ENCODE results near the gene GYS2. TPM values are rescaled to one million over a fixed set of nuclear protein-coding genes. Genes with fewer than 3 reads are reported as not detected.

The GYS2 gene
- total RNA-seq, 1 experiment from 2014 or later: not detected

- H3K4me2 ChIP-seq (ENCODE audit: low read depth, low read length, poor library complexity, severe bottlenecking): no peak overlapping the region
- H3K36me3 ChIP-seq (ENCODE audit: insufficient read depth, low read length): no peaks in the 10 kb centered on the region
- no peak for DNase-seq
- H3K9me2 ChIP-seq (replicated peaks; ENCODE audit: insufficient read depth, low read length): no peaks in the 10 kb centered on the region
- H3K79me2 ChIP-seq (ENCODE audit: low read length): no peaks in the 10 kb centered on the region
- H3K9me3 ChIP-seq (ENCODE audit: low read length): no peaks in the 10 kb centered on the region
- no peak overlapping the region for H2AFZ ChIP-seq (ENCODE audit: low read length)
- no peaks in the 10 kb centered on the region for H3K27me3 ChIP-seq (ENCODE audit: low read length)
- H3K9ac ChIP-seq (ENCODE audit: low read length): no peak overlapping the region
- no peak overlapping the region for H3K4me3 ChIP-seq (ENCODE audit: low read length)
- H4K20me1 ChIP-seq (ENCODE audit: insufficient read depth, low read depth, low read length): no peaks in the 10 kb centered on the region
- no peak overlapping the region for H3K27ac ChIP-seq (ENCODE audit: low read length)
- no peaks in the 10 kb centered on the region for H3K4me1 ChIP-seq (ENCODE audit: low read length)
Measured at GRCh38 chr12:21545557-21545956, 59.1 kb downstream of the GYS2 start.

GRCh38 chr12:21543151-21543550, 61.5 kb downstream of the GYS2 start:
- H3K4me1 ChIP-seq (ENCODE audit: low read length): no peaks in the 10 kb centered on the region
- H3K9ac ChIP-seq (ENCODE audit: low read length): no peak overlapping the region
- no peaks in the 10 kb centered on the region for H3K27me3 ChIP-seq (ENCODE audit: low read length)
- H3K36me3 ChIP-seq (ENCODE audit: insufficient read depth, low read length): no peaks in the 10 kb centered on the region
- no peaks in the 10 kb centered on the region for H4K20me1 ChIP-seq (ENCODE audit: insufficient read depth, low read depth, low read length)
- no peaks in the 10 kb centered on the region for H3K9me2 ChIP-seq (replicated peaks; ENCODE audit: insufficient read depth, low read length)
- H2AFZ ChIP-seq (ENCODE audit: low read length): no peak overlapping the region
- H3K4me2 ChIP-seq (ENCODE audit: low read depth, low read length, poor library complexity, severe bottlenecking): no peak overlapping the region
- no peak for DNase-seq
- no peaks in the 10 kb centered on the region for H3K9me3 ChIP-seq (ENCODE audit: low read length)
- H3K79me2 ChIP-seq (ENCODE audit: low read length): no peaks in the 10 kb centered on the region
- H3K27ac ChIP-seq (ENCODE audit: low read length): no peak overlapping the region
- no peak overlapping the region for H3K4me3 ChIP-seq (ENCODE audit: low read length)

DNA sequence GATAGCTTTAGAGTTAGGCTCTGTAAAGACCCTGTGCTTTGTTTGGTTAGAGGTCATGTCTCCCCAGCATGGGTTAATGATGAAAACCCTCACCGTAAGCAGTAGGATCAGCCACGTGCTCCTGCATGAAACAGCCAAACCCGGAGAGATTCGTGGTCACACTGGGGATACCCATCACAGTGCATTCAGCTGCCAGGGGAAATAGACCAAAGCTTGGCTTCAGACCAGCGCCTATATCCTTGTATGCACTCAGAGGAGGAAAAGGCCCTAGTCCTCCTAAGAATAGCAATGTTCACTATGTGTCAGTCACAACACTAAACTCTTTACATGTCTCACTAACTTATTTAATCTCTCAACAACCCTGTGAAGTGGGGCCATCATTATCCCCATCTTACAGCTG, 62.2 kb downstream of the GYS2 start:
- no peak for DNase-seq
- Histone ChIP-seq H2AFZ (ENCODE audit: low read length) (no peak overlapping the region), H3K9me3 (ENCODE audit: low read length) (no peaks in the 10 kb centered on the region), H3K36me3 (ENCODE audit: insufficient read depth, low read length) (no peaks in the 10 kb centered on the region), H3K79me2 (ENCODE audit: low read length) (no peaks in the 10 kb centered on the region), H3K9me2 (replicated peaks; ENCODE audit: insufficient read depth, low read length) (no peaks in the 10 kb centered on the region), H3K27ac (ENCODE audit: low read length) (no peak overlapping the region), H4K20me1 (ENCODE audit: insufficient read depth, low read depth, low read length) (no peaks in the 10 kb centered on the region), H3K27me3 (ENCODE audit: low read length) (no peaks in the 10 kb centered on the region), H3K4me1 (ENCODE audit: low read length) (no peaks in the 10 kb centered on the region), H3K4me3 (ENCODE audit: low read length) (no peak overlapping the region), H3K9ac (ENCODE audit: low read length) (no peak overlapping the region), H3K4me2 (ENCODE audit: low read depth, low read length, poor library complexity, severe bottlenecking) (no peak overlapping the region)

- no peak overlapping the region for H3K9ac ChIP-seq (ENCODE audit: low read length)
- no peaks in the 10 kb centered on the region for H4K20me1 ChIP-seq (ENCODE audit: insufficient read depth, low read depth, low read length)
- H3K4me1 ChIP-seq (ENCODE audit: low read length): no peaks in the 10 kb centered on the region
- no peak overlapping the region for H2AFZ ChIP-seq (ENCODE audit: low read length)
- no peak overlapping the region for H3K27ac ChIP-seq (ENCODE audit: low read length)
- no peak for DNase-seq
- no peak overlapping the region for H3K4me3 ChIP-seq (ENCODE audit: low read length)
- no peaks in the 10 kb centered on the region for H3K9me3 ChIP-seq (ENCODE audit: low read length)
- H3K4me2 ChIP-seq (ENCODE audit: low read depth, low read length, poor library complexity, severe bottlenecking): no peak overlapping the region
- H3K9me2 ChIP-seq (replicated peaks; ENCODE audit: insufficient read depth, low read length): no peaks in the 10 kb centered on the region
- H3K36me3 ChIP-seq (ENCODE audit: insufficient read depth, low read length): no peaks in the 10 kb centered on the region
- no peaks in the 10 kb centered on the region for H3K27me3 ChIP-seq (ENCODE audit: low read length)
- no peaks in the 10 kb centered on the region for H3K79me2 ChIP-seq (ENCODE audit: low read length)
Measured at GRCh38 chr12:21541773-21542172, 62.9 kb downstream of the GYS2 start.

DNA sequence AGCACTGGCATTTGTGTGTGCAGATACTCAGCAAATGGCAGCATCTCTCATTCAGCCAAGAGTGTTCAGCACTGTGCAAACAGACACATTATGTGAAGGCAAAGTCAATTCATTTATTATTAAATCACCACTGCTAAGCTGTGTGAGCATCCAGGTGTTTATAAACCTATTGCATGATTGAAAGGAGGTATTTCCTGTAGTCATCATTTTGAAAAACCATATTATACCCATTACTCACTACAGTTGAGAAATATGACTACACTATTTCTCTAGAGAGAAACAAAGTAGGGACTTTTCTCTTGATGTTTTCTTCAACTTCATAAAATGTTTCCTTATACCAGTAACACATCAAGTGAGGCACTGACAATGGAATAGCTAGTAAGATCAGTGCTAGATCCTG, 64.8 kb downstream of the GYS2 start:
- no peak overlapping the region for H2AFZ ChIP-seq (ENCODE audit: low read length)
- no peaks in the 10 kb centered on the region for H3K9me3 ChIP-seq (ENCODE audit: low read length)

GRCh38 chr12:21538061-21538653, 66.5 kb downstream of the GYS2 start:
- Histone ChIP-seq H3K4me3 (ENCODE audit: low read length) (no peak overlapping the region), H3K79me2 (ENCODE audit: low read length) (no peaks in the 10 kb centered on the region)

More for the DNA sequence above, 64.8 kb downstream of the GYS2 start:
- no peaks in the 10 kb centered on the region for H3K36me3 ChIP-seq (ENCODE audit: insufficient read depth, low read length)
- no peak overlapping the region for H3K27ac ChIP-seq (ENCODE audit: low read length)
- no peak overlapping the region for H3K4me2 ChIP-seq (ENCODE audit: low read depth, low read length, poor library complexity, severe bottlenecking)
- H3K79me2 ChIP-seq (ENCODE audit: low read length): no peaks in the 10 kb centered on the region
- no peak overlapping the region for H3K4me3 ChIP-seq (ENCODE audit: low read length)
- no peak for DNase-seq
- H3K27me3 ChIP-seq (ENCODE audit: low read length): no peaks in the 10 kb centered on the region
- H3K9ac ChIP-seq (ENCODE audit: low read length): no peak overlapping the region
- H3K4me1 ChIP-seq (ENCODE audit: low read length): no peaks in the 10 kb centered on the region
- no peaks in the 10 kb centered on the region for H4K20me1 ChIP-seq (ENCODE audit: insufficient read depth, low read depth, low read length)
- no peaks in the 10 kb centered on the region for H3K9me2 ChIP-seq (replicated peaks; ENCODE audit: insufficient read depth, low read length)

DNA sequence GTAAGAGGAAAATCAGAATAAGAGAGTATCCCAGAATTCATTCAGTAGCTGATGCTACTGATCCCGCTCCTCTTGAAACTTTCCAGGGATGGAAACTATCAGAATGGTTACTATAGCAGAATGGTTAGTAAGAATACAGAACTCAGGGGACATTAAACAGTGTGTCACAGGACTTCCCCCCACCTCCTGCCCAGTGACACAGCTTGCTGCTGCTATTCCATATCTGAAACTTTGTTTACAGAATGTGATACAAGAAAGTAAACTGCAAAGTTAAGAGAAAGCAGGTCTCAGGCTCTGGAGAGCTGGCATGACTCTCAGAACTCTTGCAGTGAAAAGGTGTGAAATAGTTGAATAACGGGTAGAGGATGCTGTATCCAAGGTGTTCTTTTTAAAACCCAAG, 75.2 kb downstream of the GYS2 start:
- no peak overlapping the region for H3K27ac ChIP-seq (ENCODE audit: low read length)
- H3K79me2 ChIP-seq (ENCODE audit: low read length): peaks cover 8% of the 10 kb centered on the region
- peaks cover 37% of the 10 kb centered on the region for H3K36me3 ChIP-seq (ENCODE audit: insufficient read depth, low read length)
- no peak overlapping the region for H3K4me3 ChIP-seq (ENCODE audit: low read length)
- no peaks in the 10 kb centered on the region for H3K9me2 ChIP-seq (replicated peaks; ENCODE audit: insufficient read depth, low read length)
- DNase-seq: no peak
- H2AFZ ChIP-seq (ENCODE audit: low read length): no peak overlapping the region
- peak overlapping the region; percentile 97 for H3K4me2 ChIP-seq (ENCODE audit: low read depth, low read length, poor library complexity, severe bottlenecking)
- H3K4me1 ChIP-seq (ENCODE audit: low read length): peaks cover 47% of the 10 kb centered on the region
- no peaks in the 10 kb centered on the region for H3K27me3 ChIP-seq (ENCODE audit: low read length)
- H3K9ac ChIP-seq (ENCODE audit: low read length): no peak overlapping the region
- H4K20me1 ChIP-seq (ENCODE audit: insufficient read depth, low read depth, low read length): peaks cover 12% of the 10 kb centered on the region; the same call in 1 of the 2 replicates
- H3K9me3 ChIP-seq (ENCODE audit: low read length): 0 out of 2 replicates have a peak, but pooled peaks cover under 1% of the 10 kb centered on the region

More at GRCh38 chr12:21538061-21538653, 66.5 kb downstream of the GYS2 start:
- Histone ChIP-seq H3K4me2 (ENCODE audit: low read depth, low read length, poor library complexity, severe bottlenecking) (no peak overlapping the region), H2AFZ (ENCODE audit: low read length) (no peak overlapping the region), H3K36me3 (ENCODE audit: insufficient read depth, low read length) (no peaks in the 10 kb centered on the region), H3K4me1 (ENCODE audit: low read length) (no peaks in the 10 kb centered on the region), H4K20me1 (ENCODE audit: insufficient read depth, low read depth, low read length) (no peaks in the 10 kb centered on the region), H3K27ac (ENCODE audit: low read length) (no peak overlapping the region), H3K9ac (ENCODE audit: low read length) (no peak overlapping the region), H3K27me3 (ENCODE audit: low read length) (no peaks in the 10 kb centered on the region), H3K9me3 (ENCODE audit: low read length) (no peaks in the 10 kb centered on the region), H3K9me2 (replicated peaks; ENCODE audit: insufficient read depth, low read length) (no peaks in the 10 kb centered on the region)
- DNase-seq: no peak

DNA sequence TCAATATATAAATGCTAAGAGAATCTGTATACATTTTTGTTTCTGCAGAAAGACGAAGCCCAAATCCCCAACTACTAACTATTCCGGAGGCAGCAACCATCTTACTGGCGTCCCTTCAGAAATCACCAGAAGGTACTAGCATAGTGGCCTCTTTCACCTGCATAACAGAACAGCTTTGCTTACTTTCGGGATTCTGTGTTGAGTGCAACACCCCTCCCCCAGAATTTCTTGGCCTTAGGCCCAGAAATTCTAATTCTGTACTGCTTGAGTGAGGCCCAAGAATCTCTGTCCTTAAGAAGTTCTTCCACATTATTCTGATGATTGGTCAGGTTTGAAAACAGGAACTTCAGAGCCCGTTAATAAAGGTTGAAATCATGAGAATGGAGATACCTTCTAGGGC, 75.7 kb downstream of the GYS2 start:
- no peak overlapping the region for H3K27ac ChIP-seq (ENCODE audit: low read length)
- no peak overlapping the region for H2AFZ ChIP-seq (ENCODE audit: low read length)
- H3K9me2 ChIP-seq (replicated peaks; ENCODE audit: insufficient read depth, low read length): no peaks in the 10 kb centered on the region
- no peak overlapping the region for H3K9ac ChIP-seq (ENCODE audit: low read length)
- no peaks in the 10 kb centered on the region for H3K27me3 ChIP-seq (ENCODE audit: low read length)
- no peak for DNase-seq
- H3K9me3 ChIP-seq (ENCODE audit: low read length): 0 out of 2 replicates have a peak, but pooled peaks cover 3% of the 10 kb centered on the region
- H3K79me2 ChIP-seq (ENCODE audit: low read length): peaks cover 8% of the 10 kb centered on the region
- H4K20me1 ChIP-seq (ENCODE audit: insufficient read depth, low read depth, low read length): peaks cover 12% of the 10 kb centered on the region; the same call in 1 of the 2 replicates
- peak overlapping the region; percentile 97 for H3K4me2 ChIP-seq (ENCODE audit: low read depth, low read length, poor library complexity, severe bottlenecking)
- peak overlapping the region; percentile 77 for H3K4me3 ChIP-seq (ENCODE audit: low read length)
- H3K4me1 ChIP-seq (ENCODE audit: low read length): peaks cover 48% of the 10 kb centered on the region
- H3K36me3 ChIP-seq (ENCODE audit: insufficient read depth, low read length): peaks cover 37% of the 10 kb centered on the region

Data from Karpas-422 (cell line).